Measurements from ENCODE around the gene KLRG1.

KLRG1 gene

GRCh38 chr12:8989413-8989812 is at the start of gene KLRG1:
KLRG1 (plus strand) TSS chr12:8989546; CDS start chr12:8989636, 90 bp downstream.
- DNase-seq (ENCODE audit: low spot score) = no peak

GRCh38 chr12:8941691-8942478 is 47.5 kb upstream of the KLRG1 start:
- DNase-seq (ENCODE audit: low spot score) = no peak

- DNase-seq (ENCODE audit: low spot score) = no peak
Measured at GRCh38 chr12:8943565-8944186, 45.7 kb upstream of the KLRG1 start.

- no peak for DNase-seq (ENCODE audit: low spot score)
Measured at GRCh38 chr12:8946733-8947132, 42.6 kb upstream of the KLRG1 start.

- DNase-seq (ENCODE audit: low spot score) = no peak
Measured at GRCh38 chr12:8947737-8948136, 41.6 kb upstream of the KLRG1 start.

- no peak for DNase-seq (ENCODE audit: low spot score)
Measured at GRCh38 chr12:8948701-8949341, 40.5 kb upstream of the KLRG1 start.

- peak; percentile 90 for DNase-seq (ENCODE audit: low spot score)
Measured at GRCh38 chr12:8949342-8950220, 39.8 kb upstream of the KLRG1 start, which contains the start of gene M6PR. M6PR (minus strand) TSS chr12:8949645; CDS start chr12:8946404, 3,241 bp downstream.

GRCh38 chr12:8950221-8950527 is 39.2 kb upstream of the KLRG1 start:
- no peak for DNase-seq (ENCODE audit: low spot score)

GRCh38 chr12:8950702-8951478 is 38.5 kb upstream of the KLRG1 start:
- peak; percentile 51 for DNase-seq (ENCODE audit: low spot score)

GRCh38 chr12:8951744-8952143 is 37.6 kb upstream of the KLRG1 start:
- DNase-seq (ENCODE audit: low spot score) = peak; percentile 46

GRCh38 chr12:8953773-8954402 is 35.5 kb upstream of the KLRG1 start:
- DNase-seq (ENCODE audit: low spot score) = peak; percentile 71

GRCh38 chr12:8956073-8956472 is 33.3 kb upstream of the KLRG1 start:
- DNase-seq (ENCODE audit: low spot score) = no peak

GRCh38 chr12:8956772-8957171 is 32.6 kb upstream of the KLRG1 start:
- no peak for DNase-seq (ENCODE audit: low spot score)

- DNase-seq (ENCODE audit: low spot score) = no peak
Measured at GRCh38 chr12:8957561-8957960, 31.8 kb upstream of the KLRG1 start.

- no peak for DNase-seq (ENCODE audit: low spot score)
Measured at GRCh38 chr12:8958066-8958465, 31.3 kb upstream of the KLRG1 start.

- DNase-seq (ENCODE audit: low spot score) = peak; percentile 50
Measured at GRCh38 chr12:8960176-8960575, 29.2 kb upstream of the KLRG1 start.

- DNase-seq (ENCODE audit: low spot score) = no peak
Measured at GRCh38 chr12:8968761-8969160, 20.6 kb upstream of the KLRG1 start.

- no peak for DNase-seq (ENCODE audit: low spot score)
Measured at GRCh38 chr12:8969861-8970411, 19.4 kb upstream of the KLRG1 start.

GRCh38 chr12:8970432-8970831 is 18.9 kb upstream of the KLRG1 start:
- no peak for DNase-seq (ENCODE audit: low spot score)

- no peak for DNase-seq (ENCODE audit: low spot score)
Measured at GRCh38 chr12:8980137-8980536, 9.2 kb upstream of the KLRG1 start.
